Loucy (cell line): ENCODE measurements around the gene TAS2R10.

ENCODE experiments used
- H2AFZ ChIP-seq: fragments of 200-600 bp; sonication (generic); 2 replicates; pipeline ENCODE4 v1.6.0; 2016; ENCODE audit warnings: antibody characterized with exemption, mild to moderate bottlenecking, low read length, moderate library complexity
- H3F3A ChIP-seq: fragments of 200-600 bp; 2 replicates; pipeline ENCODE4 v1.6.0; 2016; ENCODE audit warnings: antibody characterized with exemption, low read depth, mild to moderate bottlenecking
- H3K27me3 ChIP-seq: fragments of 200-600 bp; sonication (generic); 2 replicates; pipeline ENCODE4 v1.6.1; 2014; ENCODE audit warnings: low read length, mild to moderate bottlenecking; ENCODE audit not compliant: insufficient read depth, poor library complexity, severe bottlenecking
- H3K36me3 ChIP-seq: fragments of 200-600 bp; sonication (generic); 2 replicates; pipeline ENCODE4 v1.6.1; 2016; ENCODE audit warnings: low read length; ENCODE audit not compliant: insufficient read depth
- H3K4me1 ChIP-seq: fragments of 200-600 bp; sonication (generic); 2 replicates; pipeline ENCODE4 v1.5.1; 2014; ENCODE audit warnings: low read length, mild to moderate bottlenecking; ENCODE audit not compliant: insufficient read depth, poor library complexity, severe bottlenecking
- H3K4me2 ChIP-seq: fragments of 200-600 bp; sonication (generic); 2 replicates; pipeline ENCODE4 v1.6.0; 2014; ENCODE audit warnings: antibody characterized with exemption, low read length, low read depth, mild to moderate bottlenecking; ENCODE audit not compliant: poor library complexity, severe bottlenecking
- H3K4me3 ChIP-seq: fragments of 200-600 bp; sonication (generic); 2 replicates; pipeline ENCODE4 v1.5.1; 2014; ENCODE audit warnings: low read length, mild to moderate bottlenecking, mixed read lengths; ENCODE audit not compliant: poor library complexity, severe bottlenecking
- H3K79me2 ChIP-seq: fragments of 200-600 bp; sonication (generic); 2 replicates; pipeline ENCODE4 v1.6.1; 2014; ENCODE audit warnings: low read length; ENCODE audit not compliant: insufficient read depth
- H3K9ac ChIP-seq: fragments of 200-600 bp; sonication (generic); 2 replicates; pipeline ENCODE4 v1.6.0; 2014; ENCODE audit warnings: mild to moderate bottlenecking, low read depth, low read length, moderate library complexity; ENCODE audit not compliant: poor library complexity, severe bottlenecking
- H3K9me2 ChIP-seq: fragments of 200-600 bp; sonication (generic); replicated peaks from 2 replicates; pipeline ENCODE4 v1.6.1; 2016; ENCODE audit warnings: low read depth, low read length, mixed read lengths
- H3K9me3 ChIP-seq: fragments of 200-600 bp; sonication (generic); 2 replicates; pipeline ENCODE4 v1.6.1; 2014; ENCODE audit warnings: mild to moderate bottlenecking, antibody characterized with exemption, low read length, low read depth; ENCODE audit not compliant: insufficient read depth
- H4K20me1 ChIP-seq: fragments of 200-600 bp; sonication (generic); 2 replicates; pipeline ENCODE4 v1.6.0; 2014; ENCODE audit warnings: antibody characterized with exemption, low read length, mild to moderate bottlenecking; ENCODE audit not compliant: insufficient read depth, poor library complexity, severe bottlenecking
- CTCF ChIP-seq: fragments of 200-600 bp; sonication (generic); conservative IDR thresholded peaks from 2 replicates; pipeline ENCODE4 v1.5.1; 2014; ENCODE audit warnings: mild to moderate bottlenecking, antibody characterized with exemption, low read length
- EZH2phosphoT487 ChIP-seq: fragments of 200-600 bp; IDR thresholded peaks from 2 replicates; pipeline ENCODE4 v1.6.1; 2018; ENCODE audit warnings: antibody characterized with exemption, mild to moderate bottlenecking, moderate library complexity, borderline replicate concordance

Gene TAS2R10

GRCh38 chr12:10853776-10854175 is 27.6 kb upstream of the TAS2R10 start:
- H3K27me3 ChIP-seq = no peaks in the 10 kb centered on the region
- no peaks in the 10 kb centered on the region for H3K36me3 ChIP-seq
- no peak overlapping the region for H3K9ac ChIP-seq
- no peaks in the 10 kb centered on the region for H3K79me2 ChIP-seq
- H3K9me3 ChIP-seq = no peaks in the 10 kb centered on the region; the same call in 1 of the 2 replicates
- no peaks in the 10 kb centered on the region for H3F3A ChIP-seq
- no peaks in the 10 kb centered on the region for H3K9me2 ChIP-seq
- H3K4me1 ChIP-seq = peaks cover 16% of the 10 kb centered on the region
- H4K20me1 ChIP-seq = no peaks in the 10 kb centered on the region
- H3K4me3 ChIP-seq = no peak overlapping the region
- H3K4me2 ChIP-seq = no peak overlapping the region
- no peak for TF ChIP-seq EZH2phosphoT487
- TF ChIP-seq CTCF = no peak
- H2AFZ ChIP-seq = no peak overlapping the region

- H3K9me3 ChIP-seq = no peaks in the 10 kb centered on the region; the same call in 1 of the 2 replicates
- peaks cover 16% of the 10 kb centered on the region for H3K4me1 ChIP-seq
- TF ChIP-seq EZH2phosphoT487 (no peak), CTCF (no peak)
- no peak overlapping the region for H3K4me3 ChIP-seq
- no peak overlapping the region for H2AFZ ChIP-seq
- no peak overlapping the region for H3K4me2 ChIP-seq
- H4K20me1 ChIP-seq = no peaks in the 10 kb centered on the region
- no peaks in the 10 kb centered on the region for H3K79me2 ChIP-seq
- H3K36me3 ChIP-seq = no peaks in the 10 kb centered on the region
- H3K27me3 ChIP-seq = no peaks in the 10 kb centered on the region
- H3F3A ChIP-seq = no peaks in the 10 kb centered on the region
- H3K9me2 ChIP-seq = no peaks in the 10 kb centered on the region
- H3K9ac ChIP-seq = no peak overlapping the region
Measured at GRCh38 chr12:10851243-10851858, 25.2 kb upstream of the TAS2R10 start.

GRCh38 chr12:10849425-10849878 is 23.3 kb upstream of the TAS2R10 start, which contains the start of gene PRR4:
Gene PRR4 (minus strand): TSS chr12:10849475. CDS start chr12:10849437, 38 bp downstream.
- TF ChIP-seq EZH2phosphoT487 (no peak), CTCF (no peak)
- H3K79me2 ChIP-seq = no peaks in the 10 kb centered on the region
- H3F3A ChIP-seq = no peaks in the 10 kb centered on the region
- no peaks in the 10 kb centered on the region for H3K27me3 ChIP-seq
- no peak within 1 kb of the TSS for H3K9ac ChIP-seq
- H3K9me3 ChIP-seq = no peaks in the 10 kb centered on the region
- no peak within 1 kb of the TSS for H3K4me3 ChIP-seq
- no peak within 1 kb of the TSS for H2AFZ ChIP-seq
- H3K36me3 ChIP-seq = no peaks in the 10 kb centered on the region
- peak within 1 kb of the TSS; percentile 59 for H3K4me2 ChIP-seq
- H3K9me2 ChIP-seq = no peaks in the 10 kb centered on the region
- peaks cover 16% of the 10 kb centered on the region for H3K4me1 ChIP-seq
- no peaks in the 10 kb centered on the region for H4K20me1 ChIP-seq
